ENCODE results near the gene PDIK1L. TPM values are rescaled to one million over a fixed set of nuclear protein-coding genes. Genes with fewer than 3 reads are reported as not detected.

PDIK1L gene
- total and polyA plus RNA-seq, 2 of the 8 experiments (the other 6 are each of a cell fraction or from before 2014, with no cell fraction given), result 0.95 to 4.5 TPM

DNA sequence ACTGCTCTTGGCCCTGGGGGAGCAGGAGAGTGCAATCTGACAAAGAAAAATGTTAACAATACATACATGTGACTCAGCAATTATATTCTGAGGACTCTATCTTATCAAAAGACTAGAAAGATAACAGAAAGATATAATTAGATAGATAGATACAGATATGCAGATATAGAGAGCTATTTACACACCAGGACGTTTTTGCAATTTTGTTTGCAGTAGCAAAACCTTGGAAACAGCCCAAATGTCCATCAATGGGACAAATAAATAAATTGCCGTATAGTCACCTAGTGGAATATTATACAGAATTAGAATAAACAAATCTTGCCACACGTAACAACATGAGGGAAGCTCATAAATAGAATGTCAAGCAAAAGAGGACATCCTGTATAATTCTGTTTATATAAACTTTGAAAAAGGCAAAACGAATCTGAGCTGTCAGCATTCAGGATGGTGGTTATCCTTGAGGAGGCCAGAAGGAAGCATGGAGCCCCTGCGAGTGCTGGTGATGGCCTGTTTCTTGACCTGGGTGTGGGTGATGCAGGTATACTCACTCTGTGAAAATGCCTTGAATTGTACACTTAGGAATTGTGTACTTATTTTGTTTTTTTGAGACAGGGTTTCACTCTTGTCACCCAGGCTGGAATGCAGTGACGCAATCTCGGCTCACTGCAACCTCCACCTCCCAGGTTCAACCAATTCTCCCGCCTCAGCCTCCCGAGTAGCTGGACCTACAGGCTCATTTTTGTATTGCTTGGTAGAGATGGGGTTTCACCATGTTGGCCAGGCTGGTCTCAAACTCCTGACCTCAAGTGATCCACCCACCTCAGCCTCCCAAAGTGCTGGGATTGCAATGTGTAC, 31.4 kb upstream of the PDIK1L start (continued):
- no peak for TF ChIP-seq CHD7 (IDR thresholded peaks at IDR 0.05; ENCODE audit: insufficient replicate concordance, low read length)
- TF ChIP-seq ATF3 (IDR thresholded peaks at IDR 0.05; ENCODE audit: insufficient read depth, low read depth, low read length), result no peak
- TF ChIP-seq FOSL1 (IDR thresholded peaks at IDR 0.05; ENCODE audit: insufficient read depth, low read depth, low read length), result no peak
- TF ChIP-seq MAFK (IDR thresholded peaks at IDR 0.05; ENCODE audit: low read depth, low read length), result no peak
- TF ChIP-seq ZNF274 (IDR thresholded peaks at IDR 0.05; ENCODE audit: borderline replicate concordance, extremely low read depth, low read length), result no peak
- no peak for TF ChIP-seq EZH2 (IDR thresholded peaks at IDR 0.05; ENCODE audit: low read depth, low read length, severe bottlenecking)
- no peak for TF ChIP-seq TBP (IDR thresholded peaks at IDR 0.05; ENCODE audit: low read depth, low read length)
- TF ChIP-seq GABPA (IDR thresholded peaks at IDR 0.05; ENCODE audit: borderline replicate concordance, insufficient read depth, low read length), result no peak
